Activated T-cell treated with anti-CD3 and anti-CD28 coated beads, Interleukin-2, amount 50 U/mL, for 48 hours (primary cell): ENCODE results near the gene POU5F1.
A peak's percentile ranks its signal among the peaks of the same experiment; 100 is the strongest.
"Not testable (repeated sequence)": the region's sequence is repeated elsewhere in the genome, so short reads cannot be mapped to it uniquely, and the experiment has no call there.

Experiments
- DNase-seq, 2 experiments: peaks; one replicate each; pipeline ENCODE4 v3.0.0-alpha.2; 2020

POU5F1 gene

GRCh38 chr6:31170600-31170881 is at the start of gene POU5F1:
POU5F1 (minus strand) TSS chr6:31170682; CDS start chr6:31170620, 62 bp downstream.
- DNase-seq, result no peak

GRCh38 chr6:31216208-31216898 is 45.9 kb upstream of the POU5F1 start:
- no peak for DNase-seq

GRCh38 chr6:31215216-31215615 is 44.7 kb upstream of the POU5F1 start:
- DNase-seq, result not testable (repeated sequence)

GRCh38 chr6:31214516-31214915 is 44.0 kb upstream of the POU5F1 start:
- DNase-seq, result no peak

GRCh38 chr6:31210741-31211532 is 40.5 kb upstream of the POU5F1 start:
- DNase-seq, result no peak

- no peak for DNase-seq
Observed at GRCh38 chr6:31210123-31210522, 39.6 kb upstream of the POU5F1 start.

GRCh38 chr6:31209137-31209536 is 38.7 kb upstream of the POU5F1 start:
- DNase-seq, result no peak

GRCh38 chr6:31208506-31208905 is 38.0 kb upstream of the POU5F1 start:
- no peak for DNase-seq

- DNase-seq, result no peak
Observed at GRCh38 chr6:31205638-31206037, 35.2 kb upstream of the POU5F1 start.

GRCh38 chr6:31204751-31205145 is 34.3 kb upstream of the POU5F1 start:
- no peak for DNase-seq

GRCh38 chr6:31203345-31203979 is 33.0 kb upstream of the POU5F1 start:
- DNase-seq, result peak; percentile 64 to 73

- no peak for DNase-seq
Observed at GRCh38 chr6:31202259-31203166, 32.0 kb upstream of the POU5F1 start.

GRCh38 chr6:31199105-31199452 is 28.6 kb upstream of the POU5F1 start:
- DNase-seq, result not testable (repeated sequence)

- peak; percentile 94 for DNase-seq
Observed at GRCh38 chr6:31197559-31198305, 27.2 kb upstream of the POU5F1 start.

- DNase-seq, result peak in 1 of 2 experiments; percentile 55
Observed at GRCh38 chr6:31196251-31197022, 26.0 kb upstream of the POU5F1 start.

GRCh38 chr6:31195308-31195979 is 25.0 kb upstream of the POU5F1 start:
- DNase-seq, result not testable (repeated sequence)

GRCh38 chr6:31194061-31194834 is 23.8 kb upstream of the POU5F1 start:
- no peak for DNase-seq

GRCh38 chr6:31193206-31193605 is 22.7 kb upstream of the POU5F1 start:
- DNase-seq, result no peak

GRCh38 chr6:31192431-31193105 is 22.1 kb upstream of the POU5F1 start:
- DNase-seq, result peak; percentile 74 to 75
